GM12878 (cell line): Measurements from ENCODE around the gene CDH4.

Experiments used
- BMI1 ChIP-seq: fragments of 450-650 bp; IDR thresholded peaks from 2 replicates; pipeline ENCODE4 v1.6.1; 2016; ENCODE audit warnings: mild to moderate bottlenecking, moderate library complexity, borderline replicate concordance
- CTCF ChIP-seq, 3 experiments: IDR thresholded peaks in 2 of 3; conservative IDR thresholded peaks in 1 of 3; 2 replicates each; pipeline ENCODE4 v1.5.1; 2011; ENCODE audit warnings: low read depth in 3 of 3, low read length in 3 of 3, mild to moderate bottlenecking in 3 of 3, control low read depth in 2 of 3, moderate library complexity in 2 of 3, inconsistent platforms in 1 of 3, mixed read lengths in 1 of 3; ENCODE audit not compliant: control insufficient read depth in 2 of 3, insufficient read depth in 1 of 3; ENCODE audit errors: extremely low read depth in 1 of 3
- EP300 ChIP-seq, 2 experiments: fragments of 150-350 bp in 1 of 2; IDR thresholded peaks; 2 replicates each; pipeline ENCODE4 v1.6.1; 2011 to 2012; ENCODE audit warnings: low read depth in 2 of 2, low read length in 2 of 2, borderline replicate concordance in 1 of 2, improper control_type of control experiment in 1 of 2, inconsistent platforms in 1 of 2; ENCODE audit not compliant: control insufficient read depth in 1 of 2
- JUND ChIP-seq: IDR thresholded peaks from 2 replicates; pipeline ENCODE4 v1.6.1; 2012; ENCODE audit warnings: low read depth, mild to moderate bottlenecking, low read length, improper control_type of control experiment, moderate library complexity
- MTA2 ChIP-seq: fragments of 450-650 bp; IDR thresholded peaks from 2 replicates; pipeline ENCODE4 v1.6.1; 2016; ENCODE audit warnings: low read depth, mild to moderate bottlenecking, moderate library complexity
- PML ChIP-seq: IDR thresholded peaks from 2 replicates; pipeline ENCODE4 v1.6.1; 2012; ENCODE audit warnings: low read length, inconsistent platforms
- POLR2AphosphoS5 ChIP-seq: IDR thresholded peaks from 2 replicates; pipeline ENCODE4 v1.6.1; 2011; ENCODE audit warnings: mild to moderate bottlenecking, low read length, inconsistent platforms
- RAD21 ChIP-seq: IDR thresholded peaks from 2 replicates; pipeline ENCODE4 v1.6.1; 2011; ENCODE audit warnings: mild to moderate bottlenecking, low read depth, low read length, moderate library complexity; ENCODE audit not compliant: insufficient read depth
- RFX5 ChIP-seq: IDR thresholded peaks from 2 replicates; pipeline ENCODE4 v1.6.1; 2011; ENCODE audit warnings: low read depth, low read length, improper control_type of control experiment
- SPI1 ChIP-seq: IDR thresholded peaks from 2 replicates; pipeline ENCODE4 v1.6.1; 2011; ENCODE audit warnings: low read depth, mild to moderate bottlenecking, low read length, moderate library complexity, borderline replicate concordance; ENCODE audit not compliant: insufficient read depth
- TAF1 ChIP-seq: IDR thresholded peaks from 2 replicates; pipeline ENCODE4 v1.6.1; 2011; ENCODE audit warnings: mild to moderate bottlenecking, low read depth, low read length, borderline replicate concordance
- YY1 ChIP-seq: IDR thresholded peaks from 2 replicates; pipeline ENCODE4 v1.6.1; 2011; ENCODE audit warnings: low read depth, mild to moderate bottlenecking, low read length

DNA sequence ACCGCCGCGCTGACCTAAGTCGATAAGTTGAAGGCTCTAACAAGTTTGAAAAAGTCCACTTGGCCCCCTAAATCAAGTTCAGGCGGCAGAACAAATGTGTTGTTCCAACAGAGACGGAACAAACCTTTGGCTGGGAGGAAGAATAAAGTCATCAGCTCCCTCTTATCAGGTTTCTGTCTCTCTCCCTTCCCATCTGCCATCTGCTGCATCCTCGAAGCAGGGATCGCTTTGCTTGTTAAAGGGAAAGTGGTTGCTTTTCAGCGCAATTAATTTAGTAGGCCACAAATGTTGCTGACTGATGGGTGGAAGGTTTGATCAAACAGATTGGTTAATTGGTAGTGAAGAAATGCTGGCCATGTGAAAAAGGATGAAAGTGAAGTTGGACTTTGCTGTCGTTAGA is 64.3 kb downstream of the CDH4 start:
- no peak for TF ChIP-seq RFX5
- TF ChIP-seq MTA2, result no peak
- TF ChIP-seq POLR2AphosphoS5, result no peak
- TF ChIP-seq PML, result no peak
- TF ChIP-seq SPI1, result no peak
- no peak for TF ChIP-seq TAF1
- TF ChIP-seq JUND, result no peak
- no peak for TF ChIP-seq YY1
- TF ChIP-seq RAD21, result no peak
- TF ChIP-seq EP300 (IDR thresholded peaks at IDR 0.05; ENCODE audit: borderline replicate concordance in 1 of 2, control insufficient read depth in 1 of 2, low read depth in 2 of 2, low read length in 2 of 2), result no peak
- TF ChIP-seq CTCF (IDR thresholded peaks at IDR 0.05 in 2 of 3, conservative IDR thresholded peaks at IDR 0.05 in 1 of 3; ENCODE audit: control insufficient read depth in 2 of 3, extremely low read depth in 1 of 3, insufficient read depth in 1 of 3, low read depth in 3 of 3, low read length in 3 of 3), result no peak
- TF ChIP-seq BMI1, result no peak
